Measurements from ENCODE around the gene TMPRSS5. TPM values are rescaled to one million over a fixed set of nuclear protein-coding genes. Genes with fewer than 3 reads are reported as not detected.

Gene TMPRSS5
- total and polyA plus RNA-seq, 2 of the 8 experiments (the other 6 are each of a cell fraction or from before 2014, with no cell fraction given): 0.54 to 0.78 TPM

DNA sequence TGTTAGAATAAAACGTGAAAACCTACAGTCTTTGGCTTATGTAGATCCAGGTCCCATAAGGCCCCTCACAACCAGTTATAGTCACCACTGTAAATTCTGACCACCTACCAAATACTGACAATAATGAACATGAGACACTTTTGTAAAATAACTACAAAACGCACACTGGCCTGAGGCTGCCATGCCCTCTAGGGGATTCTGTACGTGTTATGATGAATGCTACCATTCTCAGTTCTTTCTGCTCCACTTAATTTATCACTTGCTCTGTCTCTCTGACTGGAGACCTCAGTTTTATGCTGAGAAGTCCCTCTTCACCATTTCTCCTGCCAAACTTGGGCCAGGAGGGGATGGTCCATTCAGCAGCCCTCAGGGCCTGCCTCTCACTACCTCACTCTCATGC lies 18.7 kb upstream of the TMPRSS5 start:
- Histone ChIP-seq H2BK20ac (ENCODE audit: low read length) (no peak overlapping the region), H3K4me2 (ENCODE audit: insufficient read depth in 1 of 2, low read depth in 2 of 2, low read length in 2 of 2) (no peak overlapping the region), H4K8ac (ENCODE audit: extremely low read depth, insufficient read depth, low read length) (no peak overlapping the region), H4K5ac (ENCODE audit: insufficient read length, low read depth, low read length) (no peak overlapping the region), H3K4me1 (replicated peaks in 1 of 4; ENCODE audit: control insufficient read depth in 3 of 4, insufficient read depth in 4 of 4, low read length in 3 of 4) (no peaks in the 10 kb centered on the region), H3K79me1 (ENCODE audit: low read depth, low read length) (no peaks in the 10 kb centered on the region), H3K27me3 (replicated peaks in 1 of 4; ENCODE audit: control insufficient read depth in 3 of 4, extremely low read depth in 1 of 4, insufficient read depth in 3 of 4, low read length in 3 of 4) (no peaks in the 10 kb centered on the region), H3K79me2 (ENCODE audit: control insufficient read depth in 1 of 2, insufficient read depth in 2 of 2, low read length in 2 of 2) (no peaks in the 10 kb centered on the region), H3K36me3 (ENCODE audit: control insufficient read depth in 2 of 4, insufficient read depth in 4 of 4, low read length in 3 of 4) (no peaks in the 10 kb centered on the region; a peak in 1 of 8 replicates), H2BK12ac (ENCODE audit: low read depth, low read length) (no peak overlapping the region), H3K23ac (ENCODE audit: insufficient read length) (no peak overlapping the region), H3K9ac (replicated peaks in 1 of 4; ENCODE audit: extremely low read depth in 1 of 4, low read depth in 3 of 4, low read length in 3 of 4) (no peak overlapping the region), H2AFZ (ENCODE audit: low read length) (no peak overlapping the region), H4K20me1 (replicated peaks in 1 of 2; ENCODE audit: control insufficient read depth in 1 of 2, insufficient read depth in 2 of 2, low read length in 2 of 2) (no peaks in the 10 kb centered on the region), H2BK120ac (replicated peaks; ENCODE audit: low read depth, low read length) (no peak overlapping the region), H3K14ac (ENCODE audit: insufficient read length) (no peak overlapping the region), H3K4ac (replicated peaks; ENCODE audit: insufficient read length, low read depth, low read length) (no peak overlapping the region), H3K23me2 (ENCODE audit: low read depth, low read length) (no peaks in the 10 kb centered on the region), H3K27ac (ENCODE audit: low read depth, low read length) (no peak overlapping the region), H3K56ac (replicated peaks; ENCODE audit: insufficient read length, low read depth, low read length) (no peak overlapping the region), H2BK5ac (ENCODE audit: low read depth, low read length) (no peak overlapping the region), H3K9me3 (ENCODE audit: insufficient read depth in 2 of 2, low read depth in 1 of 2, low read length in 1 of 2) (no peaks in the 10 kb centered on the region), H4K91ac (replicated peaks; ENCODE audit: insufficient read length, low read length) (no peak overlapping the region), H3K4me3 (ENCODE audit: extremely low read depth in 1 of 4, insufficient read depth in 2 of 4, low read depth in 3 of 4, low read length in 4 of 4) (no peak overlapping the region), H2AK5ac (ENCODE audit: low read depth, low read length) (no peak overlapping the region), H2BK15ac (ENCODE audit: low read length) (no peak overlapping the region), H3K18ac (ENCODE audit: extremely low read depth, low read length) (no peak overlapping the region)
- CTCF ChIA-PET (ENCODE audit: partially characterized antibody): interaction anchor here (0.6 to 2.2 kb wide), 6 partner anchors 25 to 790 kb away, joined by 3 to 9 read pairs (median 6); no protein-coding TSS in a partner anchor
- WGBS, 2 experiments (ENCODE audit: extremely low coverage in 1 of 2, insufficient coverage in 1 of 2, insufficient read length in 1 of 2, insufficient replicate concordance in 2 of 2, low coverage in 1 of 2, low lambda C conversion rate in 2 of 2, missing lambda C conversion rate in 1 of 2): 92% methylated on average over 3 of the region's 3 CpGs; no CpG with 5 or more reads in 1 of the 2 experiments
- TF ChIP-seq CHD1 (IDR thresholded peaks at IDR 0.05; ENCODE audit: low read depth, low read length): no peak
- TF ChIP-seq SP1 (IDR thresholded peaks at IDR 0.05; ENCODE audit: low read depth, low read length): no peak
- TF ChIP-seq, protein P1, sequence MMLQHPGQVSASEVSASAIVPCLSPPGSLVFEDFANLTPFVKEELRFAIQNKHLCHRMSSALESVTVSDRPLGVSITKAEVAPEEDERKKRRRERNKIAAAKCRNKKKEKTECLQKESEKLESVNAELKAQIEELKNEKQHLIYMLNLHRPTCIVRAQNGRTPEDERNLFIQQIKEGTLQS (IDR thresholded peaks at IDR 0.05; ENCODE audit: insufficient read depth, low read depth, low read length): no peak
- TF ChIP-seq YY1 (IDR thresholded peaks at IDR 0.05; ENCODE audit: low read depth, low read length): no peak
- TF ChIP-seq TAF1 (IDR thresholded peaks at IDR 0.05; ENCODE audit: low read depth, low read length): no peak
- DNase-seq (ENCODE audit: low read depth in 1 of 2, low spot score in 2 of 2) (no peak), FAIRE-seq (no peak)
- POLR2A ChIA-PET (ENCODE audit: partially characterized antibody): interaction anchor here (0.6 kb wide), 1 partner anchor 52 kb away, joined by 5 read pairs; no protein-coding TSS in a partner anchor
